ENCODE data around the gene KLHL5.

- TF ChIP-seq CTCF (IDR thresholded peaks at IDR 0.05) (no peak), POLR2A (IDR thresholded peaks at IDR 0.05) (no peak), POLR2AphosphoS5 (IDR thresholded peaks at IDR 0.05) (no peak), EP300 (IDR thresholded peaks at IDR 0.05) (no peak)
Observed at GRCh38 chr4:39085891-39086290, 23.9 kb downstream of the KLHL5 start.

All from stomach (tissue), 4 donors.